Measurements from ENCODE around the gene UCMA.

The UCMA gene

GRCh38 chr10:13268841-13269240 is 34.7 kb upstream of the UCMA start:
- no peak for DNase-seq (ENCODE audit: low read depth)
- no peak for TF ChIP-seq CTCF (conservative IDR thresholded peaks at IDR 0.05; ENCODE audit: low read depth, low read length)
- H3K4me3 ChIP-seq (ENCODE audit: low read depth, low read length), result no peak overlapping the region

- no peak for TF ChIP-seq CTCF (conservative IDR thresholded peaks at IDR 0.05; ENCODE audit: low read depth, low read length)
- H3K4me3 ChIP-seq (ENCODE audit: low read depth, low read length), result no peak overlapping the region
Measured at GRCh38 chr10:13268310-13268709, 34.1 kb upstream of the UCMA start.

GRCh38 chr10:13263591-13263990 is 29.4 kb upstream of the UCMA start:
- no peak overlapping the region for H3K4me3 ChIP-seq (ENCODE audit: low read depth, low read length)
- no peak for DNase-seq (ENCODE audit: low read depth)
- no peak for TF ChIP-seq CTCF (conservative IDR thresholded peaks at IDR 0.05; ENCODE audit: low read depth, low read length)

More at GRCh38 chr10:13268310-13268709, 34.1 kb upstream of the UCMA start:
- no peak for DNase-seq (ENCODE audit: low read depth)

- H3K4me3 ChIP-seq (ENCODE audit: low read depth, low read length), result no peak overlapping the region
- DNase-seq (ENCODE audit: low read depth), result no peak
- TF ChIP-seq CTCF (conservative IDR thresholded peaks at IDR 0.05; ENCODE audit: low read depth, low read length), result no peak
Measured at GRCh38 chr10:13262433-13262832, 28.3 kb upstream of the UCMA start.

- no peak overlapping the region for H3K4me3 ChIP-seq (ENCODE audit: low read depth, low read length)
- TF ChIP-seq CTCF (conservative IDR thresholded peaks at IDR 0.05; ENCODE audit: low read depth, low read length), result no peak
- no peak for DNase-seq (ENCODE audit: low read depth)
Measured at GRCh38 chr10:13257621-13258140, 23.5 kb upstream of the UCMA start.

GRCh38 chr10:13256627-13257026 is 22.5 kb upstream of the UCMA start:
- no peak overlapping the region for H3K4me3 ChIP-seq (ENCODE audit: low read depth, low read length)
- no peak for TF ChIP-seq CTCF (conservative IDR thresholded peaks at IDR 0.05; ENCODE audit: low read depth, low read length)
- no peak for DNase-seq (ENCODE audit: low read depth)

DNA sequence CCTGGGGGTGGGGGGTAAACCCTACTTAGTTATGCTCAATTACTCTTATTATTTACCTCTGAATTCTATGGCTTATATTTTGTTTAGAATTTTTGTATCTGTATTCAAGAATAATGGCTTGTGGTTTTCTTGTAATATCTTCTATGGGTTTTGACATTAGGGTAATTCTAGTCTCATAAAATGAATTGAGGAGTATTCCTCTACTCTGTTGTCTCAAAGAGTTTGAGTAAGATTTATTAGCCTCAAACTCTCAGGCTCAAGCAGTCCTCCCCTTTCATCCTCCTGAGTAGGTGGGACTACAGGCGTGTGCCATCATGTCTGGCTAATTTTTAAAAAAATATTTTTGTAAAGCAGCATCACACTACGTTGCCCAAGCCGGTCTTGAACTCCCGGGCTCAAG is 19.6 kb upstream of the UCMA start:
- no peak overlapping the region for H3K4me3 ChIP-seq (ENCODE audit: low read depth, low read length)
- TF ChIP-seq CTCF (conservative IDR thresholded peaks at IDR 0.05; ENCODE audit: low read depth, low read length), result no peak
- DNase-seq (ENCODE audit: low read depth), result no peak

Data from choroid plexus epithelial cell (primary cell).